Measurements from ENCODE around the gene MRNIP.
A peak's percentile ranks its signal among the peaks of the same experiment; 100 is the strongest.

The MRNIP gene, protein sequence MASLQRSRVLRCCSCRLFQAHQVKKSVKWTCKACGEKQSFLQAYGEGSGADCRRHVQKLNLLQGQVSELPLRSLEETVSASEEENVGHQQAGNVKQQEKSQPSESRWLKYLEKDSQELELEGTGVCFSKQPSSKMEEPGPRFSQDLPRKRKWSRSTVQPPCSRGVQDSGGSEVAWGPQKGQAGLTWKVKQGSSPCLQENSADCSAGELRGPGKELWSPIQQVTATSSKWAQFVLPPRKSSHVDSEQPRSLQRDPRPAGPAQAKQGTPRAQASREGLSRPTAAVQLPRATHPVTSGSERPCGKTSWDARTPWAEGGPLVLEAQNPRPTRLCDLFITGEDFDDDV

DNA sequence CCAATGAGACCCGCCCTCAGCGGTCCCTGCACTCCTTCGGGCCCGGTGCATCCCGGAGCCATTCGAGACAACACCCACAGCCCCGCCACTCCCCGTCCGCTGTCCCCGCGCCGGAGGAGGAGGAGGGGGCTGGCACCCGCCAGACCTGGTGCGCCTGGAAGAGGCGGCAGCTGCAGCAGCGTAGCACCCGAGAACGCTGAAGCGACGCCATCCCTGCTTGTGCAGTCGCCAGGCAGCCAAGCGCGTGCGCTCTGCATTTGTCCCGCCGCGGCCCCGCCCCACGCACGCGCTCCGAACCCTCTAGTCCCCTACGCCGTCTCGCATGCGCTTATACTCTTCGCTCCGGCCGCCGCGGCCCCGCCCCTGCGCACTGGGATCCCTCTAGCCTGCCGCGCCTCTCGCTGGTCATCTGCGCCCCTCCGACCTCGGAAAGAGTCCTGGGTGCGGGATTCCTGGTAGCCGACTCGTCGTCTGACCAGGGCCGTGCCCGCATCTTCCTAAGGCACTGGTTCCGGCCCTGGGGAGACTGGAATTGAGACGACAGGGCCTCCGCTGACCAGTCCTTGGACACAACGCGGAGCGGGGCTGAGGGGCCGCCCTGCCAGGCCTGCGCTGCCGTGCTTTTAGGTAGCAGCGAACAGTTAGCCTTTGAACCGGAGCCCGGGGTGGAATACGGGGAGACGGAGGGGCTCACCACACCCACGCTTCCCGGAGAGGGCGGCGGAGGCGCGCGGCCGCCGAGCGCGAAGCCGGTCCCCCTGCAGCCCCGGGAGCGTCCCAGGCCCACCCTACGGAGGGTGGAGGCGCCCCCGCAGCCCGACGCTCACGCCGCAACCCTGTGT is at the start of gene MRNIP:
TSS of gene MRNIP (minus strand) at position 232 of the 842 bp plus-strand sequence. CDS start at position 211, 21 bp downstream.
- H3K9ac ChIP-seq (ENCODE audit: low read depth in 1 of 2, low read length in 2 of 2): peak within 1 kb of the TSS; percentile 75 to 85
- peaks cover 3 to 6% of the 10 kb centered on the region in 2 donors for H3K9me3 ChIP-seq (ENCODE audit: control insufficient read depth in 1 of 2, low read length in 2 of 2)
- H3K4me1 ChIP-seq (ENCODE audit: control insufficient read depth in 1 of 2, insufficient read depth in 2 of 2, low read length in 2 of 2): peaks cover 0 to 3% of the 10 kb centered on the region in 2 donors
- peak within 1 kb of the TSS; percentile 95 to 96 for H3K4me3 ChIP-seq (ENCODE audit: low read depth in 1 of 2, low read length in 2 of 2)
- H3K36me3 ChIP-seq (ENCODE audit: control insufficient read depth in 1 of 2, insufficient read depth in 2 of 2, low read length in 2 of 2): peaks cover 17 to 18% of the 10 kb centered on the region in 2 donors
- peak within 1 kb of the TSS; percentile 88 for H3K27ac ChIP-seq (ENCODE audit: low read depth, low read length)
- H3K27me3 ChIP-seq (ENCODE audit: control insufficient read depth in 1 of 2, insufficient read depth in 2 of 2, low read length in 2 of 2): no peaks in the 10 kb centered on the region

DNA sequence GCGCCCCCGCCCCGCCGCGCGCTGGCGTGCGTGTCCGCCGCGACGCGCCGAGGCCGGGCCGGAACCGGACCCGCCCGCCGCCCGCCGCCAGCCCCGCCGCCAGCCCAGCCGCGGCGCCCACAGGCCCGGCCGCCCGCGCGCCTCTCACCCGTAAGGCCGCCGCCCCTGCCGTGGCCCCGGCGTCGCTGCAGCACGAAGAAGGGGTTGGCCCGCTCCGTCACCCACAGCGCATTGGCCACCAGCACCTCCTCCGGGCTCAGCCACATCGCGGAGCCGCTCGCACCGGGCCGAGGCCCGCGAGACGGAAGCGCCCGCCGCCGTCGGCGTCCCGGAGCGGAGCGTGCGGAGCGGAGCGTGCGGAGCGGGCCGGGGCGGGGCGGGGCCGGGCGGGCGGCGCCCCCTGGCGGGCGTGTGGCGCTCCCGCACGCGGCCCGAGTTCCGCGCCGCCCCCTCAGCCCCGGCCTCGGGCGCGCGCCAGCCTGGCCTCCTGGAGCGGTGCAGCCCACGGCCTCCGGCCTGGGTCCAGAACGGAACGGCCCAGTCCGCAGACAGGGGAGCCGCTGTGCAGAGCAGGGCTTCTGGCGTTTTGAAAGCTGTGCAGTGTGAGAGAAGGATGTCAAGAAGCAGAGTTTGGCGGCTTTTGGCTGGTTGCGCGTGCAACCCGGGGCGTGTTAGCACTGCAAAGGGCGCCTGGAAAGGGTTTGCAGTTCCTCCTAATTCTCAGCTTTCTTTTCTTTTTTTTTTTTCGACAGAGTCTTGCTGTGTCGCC is 49.1 kb upstream of the MRNIP start, which contains the start of gene TBC1D9B:
TSS of gene TBC1D9B (minus strand) at position 342 of the 769 bp plus-strand sequence. CDS start at position 266, 76 bp downstream.
- peak within 1 kb of the TSS; percentile 31 for H3K27ac ChIP-seq (ENCODE audit: low read depth, low read length)
- H3K27me3 ChIP-seq (ENCODE audit: control insufficient read depth in 1 of 2, insufficient read depth in 2 of 2, low read length in 2 of 2): no peaks in the 10 kb centered on the region
- H3K36me3 ChIP-seq (ENCODE audit: control insufficient read depth in 1 of 2, insufficient read depth in 2 of 2, low read length in 2 of 2): peaks cover 11 to 19% of the 10 kb centered on the region in 2 donors
- peak within 1 kb of the TSS; percentile 77 to 85 for H3K4me3 ChIP-seq (ENCODE audit: low read depth in 1 of 2, low read length in 2 of 2)
- peaks cover 10 to 18% of the 10 kb centered on the region in 2 donors for H3K4me1 ChIP-seq (ENCODE audit: control insufficient read depth in 1 of 2, insufficient read depth in 2 of 2, low read length in 2 of 2)
- H3K9me3 ChIP-seq (ENCODE audit: control insufficient read depth in 1 of 2, low read length in 2 of 2): no peaks in the 10 kb centered on the region
- peak within 1 kb of the TSS; percentile 54 to 81 for H3K9ac ChIP-seq (ENCODE audit: low read depth in 1 of 2, low read length in 2 of 2)

DNA sequence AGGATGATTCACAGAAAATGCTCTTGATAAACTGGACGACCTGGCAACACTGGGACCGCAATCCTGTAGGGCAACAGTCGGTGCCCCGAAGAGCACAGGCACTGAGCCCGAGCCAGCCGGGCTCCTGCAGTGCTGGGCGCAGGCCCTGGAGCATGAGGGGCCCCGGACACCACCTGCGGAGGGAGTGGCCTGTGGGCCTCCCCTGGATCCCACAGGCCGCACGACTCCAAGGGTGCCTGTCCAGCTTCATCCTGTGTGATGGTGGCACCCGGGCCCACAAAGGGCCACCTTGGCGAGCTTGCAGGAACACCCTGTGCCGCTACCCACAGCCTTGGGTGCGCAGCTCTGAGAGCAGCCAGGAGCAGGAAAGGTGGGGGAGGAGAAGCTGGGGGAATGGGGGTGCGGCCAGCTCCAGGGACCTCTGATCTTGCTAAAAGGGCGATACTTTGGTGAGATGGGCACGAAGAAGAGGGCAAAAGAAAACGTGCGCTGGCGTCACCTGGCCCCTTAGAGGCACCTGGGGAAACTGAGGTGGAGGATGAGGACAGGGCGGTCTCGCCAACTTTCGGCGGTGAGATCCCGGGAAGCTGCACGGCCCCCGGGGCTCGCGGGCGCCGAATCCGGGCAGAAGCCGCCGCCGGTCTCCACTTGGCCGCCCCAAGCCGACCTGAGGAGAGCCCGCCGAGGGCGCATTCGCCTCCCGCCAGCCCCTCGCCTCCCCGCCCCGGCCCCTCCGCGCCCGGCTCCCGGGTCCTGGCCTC is 48.4 kb upstream of the MRNIP start:
- H3K27ac ChIP-seq (ENCODE audit: low read depth, low read length): no peak overlapping the region
- H3K9ac ChIP-seq (ENCODE audit: low read depth in 1 of 2, low read length in 2 of 2): peak overlapping the region; percentile 54 to 74
- no peaks in the 10 kb centered on the region for H3K9me3 ChIP-seq (ENCODE audit: control insufficient read depth in 1 of 2, low read length in 2 of 2)
- H3K4me1 ChIP-seq (ENCODE audit: control insufficient read depth in 1 of 2, insufficient read depth in 2 of 2, low read length in 2 of 2): peaks cover 10 to 18% of the 10 kb centered on the region in 2 donors
- H3K4me3 ChIP-seq (ENCODE audit: low read depth in 1 of 2, low read length in 2 of 2): peak overlapping the region; percentile 77 to 85
- H3K27me3 ChIP-seq (ENCODE audit: control insufficient read depth in 1 of 2, insufficient read depth in 2 of 2, low read length in 2 of 2): no peaks in the 10 kb centered on the region
- H3K36me3 ChIP-seq (ENCODE audit: control insufficient read depth in 1 of 2, insufficient read depth in 2 of 2, low read length in 2 of 2): peaks cover 11 to 25% of the 10 kb centered on the region in 2 donors

DNA sequence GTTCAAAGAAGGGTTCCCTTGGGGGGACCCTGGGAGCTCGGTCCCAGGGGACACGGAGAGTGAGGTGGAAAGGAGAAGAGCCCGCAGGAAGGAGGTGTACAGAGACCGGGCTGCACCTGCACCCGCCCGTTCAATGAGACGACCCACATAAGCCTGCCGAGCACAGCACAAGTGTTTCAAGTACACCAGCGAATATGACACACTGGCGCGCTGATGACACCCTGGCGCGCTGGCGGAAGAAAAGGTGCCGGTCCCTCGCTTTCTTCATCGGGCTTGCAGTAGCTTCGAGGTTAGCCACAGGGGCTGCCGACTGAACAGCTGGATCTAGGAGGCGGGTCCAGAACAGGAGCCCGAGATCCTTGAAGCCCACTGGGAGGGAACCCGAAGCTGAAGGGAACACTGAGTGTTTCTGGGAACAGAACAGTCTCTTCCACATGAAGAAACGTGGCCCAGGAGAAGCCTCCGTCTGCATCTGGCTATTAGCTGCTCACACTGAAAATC is 47.7 kb upstream of the MRNIP start:
- peaks cover 10 to 18% of the 10 kb centered on the region in 2 donors for H3K4me1 ChIP-seq (ENCODE audit: control insufficient read depth in 1 of 2, insufficient read depth in 2 of 2, low read length in 2 of 2)
- peak overlapping the region; percentile 77 to 85 for H3K4me3 ChIP-seq (ENCODE audit: low read depth in 1 of 2, low read length in 2 of 2)
- H3K9ac ChIP-seq (ENCODE audit: low read depth in 1 of 2, low read length in 2 of 2): peak overlapping the region; percentile 54 to 74
- no peaks in the 10 kb centered on the region for H3K9me3 ChIP-seq (ENCODE audit: control insufficient read depth in 1 of 2, low read length in 2 of 2)
- no peak overlapping the region for H3K27ac ChIP-seq (ENCODE audit: low read depth, low read length)
- H3K27me3 ChIP-seq (ENCODE audit: control insufficient read depth in 1 of 2, insufficient read depth in 2 of 2, low read length in 2 of 2): no peaks in the 10 kb centered on the region
- H3K36me3 ChIP-seq (ENCODE audit: control insufficient read depth in 1 of 2, insufficient read depth in 2 of 2, low read length in 2 of 2): peaks cover 11 to 27% of the 10 kb centered on the region in 2 donors

DNA sequence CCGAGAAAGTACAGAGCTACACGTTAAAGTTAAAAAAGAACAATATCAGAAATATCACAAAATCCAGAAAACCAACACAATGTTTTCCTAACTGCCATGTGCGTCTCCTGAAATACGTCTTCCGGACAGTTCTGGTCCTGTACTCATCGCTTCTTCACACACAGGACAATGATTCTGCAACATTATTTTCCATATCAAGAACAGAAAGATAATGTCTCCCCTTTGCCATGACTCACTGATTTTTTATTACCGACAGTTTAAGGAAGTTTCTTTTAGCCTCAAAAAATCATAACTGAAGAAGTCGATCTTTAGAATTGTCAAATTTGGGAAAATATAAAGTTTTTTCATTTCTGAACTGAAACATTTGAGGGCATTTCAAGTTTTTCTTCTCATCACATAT is 46.5 kb upstream of the MRNIP start:
- Histone ChIP-seq H3K36me3 (ENCODE audit: control insufficient read depth in 1 of 2, insufficient read depth in 2 of 2, low read length in 2 of 2) (peaks cover 11 to 37% of the 10 kb centered on the region in 2 donors), H3K4me3 (ENCODE audit: low read depth in 1 of 2, low read length in 2 of 2) (no peak overlapping the region), H3K9ac (ENCODE audit: low read depth in 1 of 2, low read length in 2 of 2) (no peak overlapping the region), H3K27me3 (ENCODE audit: control insufficient read depth in 1 of 2, insufficient read depth in 2 of 2, low read length in 2 of 2) (no peaks in the 10 kb centered on the region), H3K4me1 (ENCODE audit: control insufficient read depth in 1 of 2, insufficient read depth in 2 of 2, low read length in 2 of 2) (peaks cover 10 to 18% of the 10 kb centered on the region in 2 donors), H3K27ac (ENCODE audit: low read depth, low read length) (no peak overlapping the region), H3K9me3 (ENCODE audit: control insufficient read depth in 1 of 2, low read length in 2 of 2) (no peaks in the 10 kb centered on the region)

DNA sequence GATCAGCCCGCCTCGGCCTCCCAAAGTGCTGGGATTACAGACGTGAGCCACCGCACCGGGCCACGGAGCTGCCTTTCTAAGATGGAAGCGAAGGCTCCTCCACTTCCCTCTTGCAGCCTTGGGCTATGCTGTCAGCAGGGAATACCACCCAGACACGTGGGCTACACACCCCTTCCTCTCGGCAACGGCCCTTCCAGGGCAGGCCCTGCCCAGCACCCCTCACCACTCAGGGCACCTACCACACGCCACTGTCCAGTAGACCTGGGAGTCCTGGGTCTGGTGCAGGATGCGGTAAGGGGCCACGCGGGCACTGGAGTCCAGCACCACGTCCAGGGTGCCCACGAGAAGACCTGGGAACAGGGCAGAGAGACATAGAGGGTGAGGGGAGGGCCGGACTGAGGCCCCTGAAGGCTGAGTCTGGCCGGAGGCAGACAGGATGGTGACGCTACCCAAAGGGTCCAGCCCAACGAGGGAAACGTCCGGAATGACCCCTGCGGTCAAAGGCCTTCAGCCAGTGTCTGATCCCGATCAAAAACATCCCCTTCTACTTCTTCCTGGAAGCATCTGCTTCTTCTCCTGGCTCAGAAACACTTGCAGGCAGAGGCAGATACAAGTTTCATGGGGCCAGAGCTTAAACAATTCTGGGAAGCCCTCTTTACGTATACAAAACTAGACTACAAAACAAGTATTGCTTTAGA is 46.0 kb upstream of the MRNIP start:
- Histone ChIP-seq H3K27ac (ENCODE audit: low read depth, low read length) (no peak overlapping the region), H3K9me3 (ENCODE audit: control insufficient read depth in 1 of 2, low read length in 2 of 2) (no peaks in the 10 kb centered on the region), H3K9ac (ENCODE audit: low read depth in 1 of 2, low read length in 2 of 2) (no peak overlapping the region), H3K36me3 (ENCODE audit: control insufficient read depth in 1 of 2, insufficient read depth in 2 of 2, low read length in 2 of 2) (peaks cover 11 to 43% of the 10 kb centered on the region in 2 donors), H3K27me3 (ENCODE audit: control insufficient read depth in 1 of 2, insufficient read depth in 2 of 2, low read length in 2 of 2) (no peaks in the 10 kb centered on the region), H3K4me3 (ENCODE audit: low read depth in 1 of 2, low read length in 2 of 2) (no peak overlapping the region), H3K4me1 (ENCODE audit: control insufficient read depth in 1 of 2, insufficient read depth in 2 of 2, low read length in 2 of 2) (peaks cover 10 to 18% of the 10 kb centered on the region in 2 donors)

DNA sequence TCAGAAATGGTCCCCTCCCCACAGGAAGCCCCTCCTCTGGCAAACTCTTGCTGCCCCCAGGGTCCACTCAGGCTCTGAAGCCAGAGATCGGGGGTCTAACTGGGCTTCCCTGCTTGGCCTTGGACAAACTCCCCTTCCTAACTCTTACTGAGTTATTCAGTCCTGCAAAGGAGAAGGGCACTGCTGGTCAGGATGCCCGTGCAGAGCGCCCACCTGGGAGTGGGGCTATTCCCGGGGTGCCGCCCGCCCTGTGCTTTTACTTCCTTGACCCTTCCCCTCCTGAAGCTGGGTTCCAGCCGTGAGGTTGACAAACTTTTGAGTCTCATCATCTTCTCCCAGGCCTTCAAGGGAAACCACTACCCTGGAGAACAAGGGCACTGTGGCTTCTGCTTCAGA is 44.1 kb upstream of the MRNIP start:
- Histone ChIP-seq H3K4me3 (ENCODE audit: low read depth in 1 of 2, low read length in 2 of 2) (no peak overlapping the region), H3K27ac (ENCODE audit: low read depth, low read length) (no peak overlapping the region), H3K36me3 (ENCODE audit: control insufficient read depth in 1 of 2, insufficient read depth in 2 of 2, low read length in 2 of 2) (peaks cover 11 to 56% of the 10 kb centered on the region in 2 donors), H3K27me3 (ENCODE audit: control insufficient read depth in 1 of 2, insufficient read depth in 2 of 2, low read length in 2 of 2) (no peaks in the 10 kb centered on the region), H3K9me3 (ENCODE audit: control insufficient read depth in 1 of 2, low read length in 2 of 2) (no peaks in the 10 kb centered on the region), H3K4me1 (ENCODE audit: control insufficient read depth in 1 of 2, insufficient read depth in 2 of 2, low read length in 2 of 2) (peaks cover 10 to 11% of the 10 kb centered on the region in 2 donors), H3K9ac (ENCODE audit: low read depth in 1 of 2, low read length in 2 of 2) (no peak overlapping the region)

DNA sequence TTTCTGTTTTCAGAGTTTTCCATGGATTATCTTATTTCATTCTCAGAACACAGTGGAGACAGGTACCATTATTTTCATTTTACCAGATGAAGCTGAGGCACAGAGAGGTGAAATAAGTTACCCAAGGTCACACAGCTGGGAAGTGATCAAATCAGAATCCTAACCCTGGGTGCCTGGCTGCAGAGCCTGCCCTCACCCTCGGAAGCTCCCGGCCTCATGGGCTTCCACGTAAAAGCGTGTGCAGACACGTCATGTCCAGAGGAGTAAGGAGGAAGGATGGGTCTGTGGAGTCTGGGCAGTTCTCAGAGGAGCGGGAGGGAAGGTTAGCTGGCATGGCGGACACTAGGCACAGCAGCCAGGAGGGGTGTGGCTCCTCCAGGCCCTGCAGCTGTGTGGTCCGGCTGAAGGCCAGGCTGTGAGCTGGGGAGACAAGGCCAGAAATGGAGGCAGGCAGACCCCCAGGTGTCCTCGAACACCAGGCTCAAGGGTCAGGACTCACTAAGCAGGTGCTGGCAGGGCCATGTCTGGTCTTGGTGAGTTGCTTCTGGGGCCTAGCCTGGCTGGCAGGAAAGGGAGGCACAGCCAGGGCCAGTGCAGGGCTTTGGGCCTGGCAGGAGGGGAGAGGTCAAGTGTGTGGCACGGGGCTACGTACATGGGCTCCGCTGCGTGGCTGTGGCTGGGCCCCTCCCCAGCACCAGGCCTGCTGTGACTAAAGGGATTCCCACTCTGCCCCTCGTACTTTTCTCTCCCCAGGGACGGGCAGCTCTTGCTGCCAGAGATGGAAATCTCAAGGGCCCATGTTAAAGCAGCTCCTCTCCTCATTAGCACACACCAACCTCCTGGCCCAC is 43.5 kb upstream of the MRNIP start:
- H3K4me3 ChIP-seq (ENCODE audit: low read depth in 1 of 2, low read length in 2 of 2): no peak overlapping the region
- peaks cover 10 to 11% of the 10 kb centered on the region in 2 donors for H3K4me1 ChIP-seq (ENCODE audit: control insufficient read depth in 1 of 2, insufficient read depth in 2 of 2, low read length in 2 of 2)
- peaks cover 11 to 62% of the 10 kb centered on the region in 2 donors for H3K36me3 ChIP-seq (ENCODE audit: control insufficient read depth in 1 of 2, insufficient read depth in 2 of 2, low read length in 2 of 2)
- H3K27me3 ChIP-seq (ENCODE audit: control insufficient read depth in 1 of 2, insufficient read depth in 2 of 2, low read length in 2 of 2): no peaks in the 10 kb centered on the region
- H3K9ac ChIP-seq (ENCODE audit: low read depth in 1 of 2, low read length in 2 of 2): no peak overlapping the region
- no peaks in the 10 kb centered on the region for H3K9me3 ChIP-seq (ENCODE audit: control insufficient read depth in 1 of 2, low read length in 2 of 2)
- no peak overlapping the region for H3K27ac ChIP-seq (ENCODE audit: low read depth, low read length)

All from duodenal mucosa (tissue), 2 donors.